ENCODE results near the gene POLR2F.

Gene POLR2F

GRCh38 chr22:37999236-37999635, 45.7 kb downstream of the POLR2F start:
- H3K4me3 ChIP-seq (ENCODE audit: low read depth, low read length): no peak overlapping the region
- no peak for TF ChIP-seq CTCF (IDR thresholded peaks at IDR 0.05; ENCODE audit: borderline replicate concordance, insufficient read depth, low read depth, low read length)

- TF ChIP-seq CTCF (IDR thresholded peaks at IDR 0.05; ENCODE audit: borderline replicate concordance, insufficient read depth, low read depth, low read length): no peak
- H3K4me3 ChIP-seq (ENCODE audit: low read depth, low read length): no peak overlapping the region
Observed at GRCh38 chr22:37999640-38000272, 46.3 kb downstream of the POLR2F start.

- no peak overlapping the region for H3K4me3 ChIP-seq (ENCODE audit: low read depth, low read length)
- TF ChIP-seq CTCF (IDR thresholded peaks at IDR 0.05; ENCODE audit: borderline replicate concordance, insufficient read depth, low read depth, low read length): no peak
Observed at GRCh38 chr22:38005943-38006342, 52.4 kb downstream of the POLR2F start.

GRCh38 chr22:38006906-38007305, 53.4 kb downstream of the POLR2F start:
- no peak overlapping the region for H3K4me3 ChIP-seq (ENCODE audit: low read depth, low read length)
- no peak for TF ChIP-seq CTCF (IDR thresholded peaks at IDR 0.05; ENCODE audit: borderline replicate concordance, insufficient read depth, low read depth, low read length)

GRCh38 chr22:38007330-38007902, 53.9 kb downstream of the POLR2F start:
- no peak overlapping the region for H3K4me3 ChIP-seq (ENCODE audit: low read depth, low read length)
- no peak for TF ChIP-seq CTCF (IDR thresholded peaks at IDR 0.05; ENCODE audit: borderline replicate concordance, insufficient read depth, low read depth, low read length)

- H3K4me3 ChIP-seq (ENCODE audit: low read depth, low read length): no peak overlapping the region
- TF ChIP-seq CTCF (IDR thresholded peaks at IDR 0.05; ENCODE audit: borderline replicate concordance, insufficient read depth, low read depth, low read length): no peak
Observed at GRCh38 chr22:38009000-38009806, 55.7 kb downstream of the POLR2F start.
